HG03575 (cell line): Measurements from ENCODE around the gene VPS39.

ENCODE experiments used
- ATAC-seq: cut with Tn5 transposase; IDR thresholded peaks from one replicate; pipeline ENCODE4 v1.9.1; 2021; ENCODE audit not compliant: unreplicated experiment, insufficient number of reproducible peaks, low FRiP score; ENCODE audit errors: extremely low read depth

Gene VPS39

DNA sequence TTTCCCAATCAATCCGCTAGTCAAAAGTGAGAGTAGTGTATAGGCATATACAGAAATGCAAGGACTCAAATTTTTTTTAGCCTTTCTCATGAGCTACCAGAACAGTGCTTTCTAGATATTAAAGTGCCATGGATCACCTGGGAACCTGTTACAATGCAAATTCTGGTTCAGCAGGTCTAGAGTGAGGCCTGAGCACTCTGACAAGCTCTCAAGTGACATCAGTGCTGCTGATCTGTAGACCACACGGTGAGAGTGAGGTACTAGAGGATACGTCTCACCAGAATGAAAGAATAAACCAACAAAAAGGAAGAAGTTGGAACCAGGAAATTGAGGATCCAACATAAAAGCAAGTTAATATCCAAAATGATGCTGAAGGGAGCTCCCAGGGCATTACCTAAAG is 97.7 kb downstream of the VPS39 start:
- no peak for ATAC-seq

DNA sequence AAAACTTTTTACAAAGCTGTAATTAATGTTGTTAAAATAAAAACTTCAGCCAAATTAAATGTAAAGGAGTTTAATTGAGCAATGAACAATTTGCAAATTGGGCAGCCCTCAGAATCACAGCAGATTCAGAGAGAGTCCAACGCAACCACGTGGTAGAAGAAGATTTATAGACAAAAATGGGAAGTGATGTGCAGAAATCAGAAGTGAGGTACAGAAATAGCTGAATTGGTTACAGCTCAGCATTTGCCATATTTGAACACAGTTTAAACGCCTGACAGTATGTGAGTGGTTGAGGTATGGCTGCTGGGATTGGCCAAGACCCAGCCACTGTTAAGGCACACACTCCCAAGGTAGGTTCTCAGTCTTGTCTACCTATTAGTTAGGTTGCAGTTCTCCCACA is 99.3 kb downstream of the VPS39 start:
- no peak for ATAC-seq
